ENCODE measurements around the gene ABCD1. TPM values are rescaled to one million over a fixed set of nuclear protein-coding genes. Genes with fewer than 3 reads are reported as not detected.
"Not testable (repeated sequence)": the region's sequence is repeated elsewhere in the genome, so short reads cannot be mapped to it uniquely, and the experiment has no call there.

The ABCD1 gene
- total RNA-seq, 1 experiment from 2014 or later: 1.9 TPM

DNA sequence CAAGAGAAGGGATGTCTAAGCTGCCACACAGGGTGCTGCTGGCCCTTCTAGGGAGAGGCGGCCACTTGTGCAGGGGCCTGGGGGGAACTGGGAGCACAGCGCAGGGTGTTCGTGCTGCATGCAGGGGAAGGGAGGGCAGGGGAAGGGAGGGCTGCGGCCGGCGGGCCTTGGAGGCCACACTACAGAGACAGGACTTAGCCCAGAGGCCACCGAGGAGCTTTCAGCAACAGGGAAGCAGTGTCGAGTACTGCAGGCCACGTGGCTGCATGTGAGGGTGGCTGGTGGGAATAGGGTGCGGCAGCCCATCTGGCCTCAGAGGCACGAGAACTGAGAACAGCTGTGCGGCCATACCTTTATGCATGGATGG lies 20.4 kb downstream of the ABCD1 start:
- not testable (repeated sequence) for H3K27ac ChIP-seq (ENCODE audit: low read length); H3K4me2 ChIP-seq (ENCODE audit: low read depth, low read length, poor library complexity, severe bottlenecking); H3K9ac ChIP-seq (ENCODE audit: low read length); H3K4me3 ChIP-seq (ENCODE audit: low read length); H3K9me2 ChIP-seq (replicated peaks; ENCODE audit: insufficient read depth, low read length); H3K79me2 ChIP-seq (ENCODE audit: low read length); H2AFZ ChIP-seq (ENCODE audit: low read length); H3K36me3 ChIP-seq (ENCODE audit: insufficient read depth, low read length); H4K20me1 ChIP-seq (ENCODE audit: insufficient read depth, low read depth, low read length); H3K27me3 ChIP-seq (ENCODE audit: low read length); H3K9me3 ChIP-seq (ENCODE audit: low read length)
- DNase-seq: peak; percentile 35
- H3K4me1 ChIP-seq (ENCODE audit: low read length): peaks cover 24% of the 10 kb centered on the region

DNA sequence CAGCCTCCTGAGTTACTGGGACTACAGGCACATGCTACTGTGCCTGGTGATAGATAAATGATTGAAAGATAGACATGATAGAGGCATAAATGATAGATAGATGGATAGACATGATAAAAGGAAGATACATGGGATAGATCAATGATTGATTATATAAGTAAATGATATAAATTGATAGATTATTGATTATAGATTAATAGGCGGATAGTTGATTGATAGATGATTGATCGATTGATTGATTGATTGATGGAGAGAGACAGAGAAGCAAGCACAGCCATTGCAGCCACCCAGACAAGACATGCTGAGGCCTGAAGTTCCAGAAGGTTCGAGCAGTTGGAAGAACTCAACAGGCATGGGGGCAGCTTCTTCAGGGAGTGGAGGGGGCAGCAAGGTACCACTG lies 21.7 kb downstream of the ABCD1 start:
- Histone ChIP-seq H3K27me3 (ENCODE audit: low read length) (no peaks in the 10 kb centered on the region), H3K36me3 (ENCODE audit: insufficient read depth, low read length) (no peaks in the 10 kb centered on the region), H3K4me1 (ENCODE audit: low read length) (peaks cover 37% of the 10 kb centered on the region), H3K4me3 (ENCODE audit: low read length) (no peak overlapping the region), H3K9me3 (ENCODE audit: low read length) (no peaks in the 10 kb centered on the region), H3K79me2 (ENCODE audit: low read length) (no peaks in the 10 kb centered on the region), H2AFZ (ENCODE audit: low read length) (no peak overlapping the region), H4K20me1 (ENCODE audit: insufficient read depth, low read depth, low read length) (0 out of 2 replicates have a peak, but pooled peaks cover 5% of the 10 kb centered on the region), H3K27ac (ENCODE audit: low read length) (no peak overlapping the region), H3K4me2 (ENCODE audit: low read depth, low read length, poor library complexity, severe bottlenecking) (no peak overlapping the region), H3K9me2 (replicated peaks; ENCODE audit: insufficient read depth, low read length) (no peaks in the 10 kb centered on the region), H3K9ac (ENCODE audit: low read length) (no peak overlapping the region)
- no peak for DNase-seq

DNA sequence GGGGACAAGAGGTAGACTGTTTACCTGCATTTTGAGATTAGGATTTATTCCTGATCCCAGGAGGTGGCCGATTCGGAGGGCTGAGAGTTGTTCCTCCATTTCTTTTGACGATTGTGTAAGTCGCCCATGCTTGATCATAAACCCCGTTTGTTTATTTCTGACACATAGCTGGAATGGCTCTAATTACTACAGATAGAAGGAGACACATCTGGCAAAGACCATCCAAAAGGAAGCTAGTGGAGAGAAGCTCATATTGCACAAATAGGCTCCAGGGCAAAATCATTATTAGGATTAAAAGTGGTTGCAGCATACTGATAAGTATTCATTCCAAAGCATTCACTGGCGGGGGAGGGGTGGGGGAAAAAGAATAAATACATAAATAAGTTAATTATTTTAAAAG lies 22.3 kb downstream of the ABCD1 start:
- not testable (repeated sequence) for H3K4me3 ChIP-seq (ENCODE audit: low read length); H2AFZ ChIP-seq (ENCODE audit: low read length); H4K20me1 ChIP-seq (ENCODE audit: insufficient read depth, low read depth, low read length); H3K27me3 ChIP-seq (ENCODE audit: low read length); H3K9me3 ChIP-seq (ENCODE audit: low read length); H3K79me2 ChIP-seq (ENCODE audit: low read length); H3K36me3 ChIP-seq (ENCODE audit: insufficient read depth, low read length); H3K27ac ChIP-seq (ENCODE audit: low read length); H3K4me2 ChIP-seq (ENCODE audit: low read depth, low read length, poor library complexity, severe bottlenecking); H3K9ac ChIP-seq (ENCODE audit: low read length); DNase-seq; H3K9me2 ChIP-seq (replicated peaks; ENCODE audit: insufficient read depth, low read length)
- H3K4me1 ChIP-seq (ENCODE audit: low read length): peaks cover 37% of the 10 kb centered on the region

DNA sequence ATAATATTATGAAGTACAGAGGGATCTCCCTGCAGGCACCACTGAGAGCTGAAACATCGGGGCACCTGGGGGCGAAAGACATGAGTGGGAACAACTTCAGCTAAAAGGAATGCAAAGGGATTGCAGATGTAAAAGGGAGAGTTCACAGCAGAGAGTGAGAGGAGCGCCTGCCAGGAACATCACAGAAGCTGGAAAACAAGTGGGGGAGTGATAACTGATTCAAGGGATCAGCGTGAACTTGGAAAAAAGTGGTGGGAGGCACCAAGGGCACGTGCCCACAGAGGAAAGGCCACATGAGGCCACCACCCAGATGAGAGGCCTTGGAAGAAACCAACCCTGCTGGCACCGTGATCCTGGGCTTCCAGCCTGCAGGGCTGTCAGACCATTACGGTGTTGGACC lies 24.4 kb downstream of the ABCD1 start:
- H3K4me2 ChIP-seq (ENCODE audit: low read depth, low read length, poor library complexity, severe bottlenecking); H3K4me3 ChIP-seq (ENCODE audit: low read length); H3K27ac ChIP-seq (ENCODE audit: low read length); H3K27me3 ChIP-seq (ENCODE audit: low read length); H3K9ac ChIP-seq (ENCODE audit: low read length); H4K20me1 ChIP-seq (ENCODE audit: insufficient read depth, low read depth, low read length); DNase-seq; H3K36me3 ChIP-seq (ENCODE audit: insufficient read depth, low read length); H3K9me3 ChIP-seq (ENCODE audit: low read length); H3K9me2 ChIP-seq (replicated peaks; ENCODE audit: insufficient read depth, low read length); H2AFZ ChIP-seq (ENCODE audit: low read length); H3K79me2 ChIP-seq (ENCODE audit: low read length): not testable (repeated sequence)
- peaks cover 21% of the 10 kb centered on the region for H3K4me1 ChIP-seq (ENCODE audit: low read length)

DNA sequence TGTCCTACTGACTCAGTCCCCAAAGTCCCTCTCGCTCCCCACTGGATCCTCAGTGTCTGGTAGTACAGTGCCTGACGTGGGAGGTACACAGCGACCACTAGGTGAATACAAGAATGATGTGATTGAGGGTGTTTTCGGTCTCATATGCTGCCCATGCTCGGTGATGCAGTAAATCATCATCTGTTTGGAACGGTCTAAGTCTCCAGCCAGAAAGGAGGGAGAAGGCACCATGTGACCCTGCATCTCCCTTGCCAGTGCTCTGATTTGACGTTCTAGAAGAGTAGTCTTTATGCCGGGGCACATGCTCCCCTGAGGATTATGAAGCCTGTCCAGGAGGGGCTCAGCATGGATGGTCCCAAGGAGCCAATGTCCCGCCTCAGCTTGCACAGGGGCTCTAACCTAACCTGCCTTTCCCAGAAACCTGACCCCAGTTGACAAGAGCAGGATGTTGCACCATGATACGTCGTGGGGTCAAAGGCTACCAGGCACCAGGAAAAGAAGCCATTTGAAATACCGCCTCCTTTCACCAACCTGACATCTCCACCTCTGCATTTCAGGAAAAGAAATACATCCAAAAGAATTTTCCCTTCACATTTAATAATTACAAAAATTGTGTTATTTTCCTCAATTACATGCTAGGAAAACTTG lies 25.6 kb downstream of the ABCD1 start:
- Histone ChIP-seq H3K9me2 (replicated peaks; ENCODE audit: insufficient read depth, low read length) (no peaks in the 10 kb centered on the region), H2AFZ (ENCODE audit: low read length) (no peak overlapping the region), H3K27ac (ENCODE audit: low read length) (no peak overlapping the region), H3K79me2 (ENCODE audit: low read length) (no peaks in the 10 kb centered on the region), H3K9me3 (ENCODE audit: low read length) (no peaks in the 10 kb centered on the region), H3K9ac (ENCODE audit: low read length) (peak overlapping the region; percentile 35; the same call in 1 of the 2 replicates), H3K27me3 (ENCODE audit: low read length) (no peaks in the 10 kb centered on the region), H3K4me3 (ENCODE audit: low read length) (0 out of 2 replicates have a peak overlapping the region, but pooled peaks have one; percentile 25), H3K36me3 (ENCODE audit: insufficient read depth, low read length) (no peaks in the 10 kb centered on the region), H4K20me1 (ENCODE audit: insufficient read depth, low read depth, low read length) (0 out of 2 replicates have a peak, but pooled peaks cover 5% of the 10 kb centered on the region), H3K4me1 (ENCODE audit: low read length) (peaks cover 18% of the 10 kb centered on the region), H3K4me2 (ENCODE audit: low read depth, low read length, poor library complexity, severe bottlenecking) (peak overlapping the region; percentile 67)
- DNase-seq: peak; percentile 39

DNA sequence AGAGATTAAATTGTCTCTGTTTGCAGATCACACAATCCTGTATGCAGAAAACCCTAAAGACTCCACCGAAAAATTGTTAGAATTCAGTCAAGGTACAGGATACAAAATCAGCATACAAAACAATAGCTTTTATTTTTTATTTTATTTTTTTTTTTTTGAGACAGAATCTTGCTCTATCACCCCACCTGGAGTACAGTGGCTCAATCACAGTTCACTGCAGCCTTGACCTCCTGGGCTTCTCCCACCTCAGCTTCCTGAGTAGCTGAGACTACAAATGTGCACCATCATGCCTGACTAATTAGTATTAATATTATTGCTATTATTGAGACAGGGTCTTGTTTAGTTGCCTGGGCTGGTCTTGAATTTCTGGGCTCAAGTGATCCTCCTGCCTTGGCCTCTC lies 30.5 kb downstream of the ABCD1 start:
- Histone ChIP-seq H3K9ac (ENCODE audit: low read length) (no peak overlapping the region), H3K79me2 (ENCODE audit: low read length) (no peaks in the 10 kb centered on the region), H3K9me2 (replicated peaks; ENCODE audit: insufficient read depth, low read length) (no peaks in the 10 kb centered on the region), H3K4me1 (ENCODE audit: low read length) (peaks cover 16% of the 10 kb centered on the region), H2AFZ (ENCODE audit: low read length) (no peak overlapping the region), H4K20me1 (ENCODE audit: insufficient read depth, low read depth, low read length) (0 out of 2 replicates have a peak, but pooled peaks cover 5% of the 10 kb centered on the region), H3K36me3 (ENCODE audit: insufficient read depth, low read length) (no peaks in the 10 kb centered on the region), H3K27ac (ENCODE audit: low read length) (no peak overlapping the region), H3K27me3 (ENCODE audit: low read length) (no peaks in the 10 kb centered on the region), H3K4me3 (ENCODE audit: low read length) (no peak overlapping the region), H3K9me3 (ENCODE audit: low read length) (no peaks in the 10 kb centered on the region), H3K4me2 (ENCODE audit: low read depth, low read length, poor library complexity, severe bottlenecking) (no peak overlapping the region)
- peak; percentile 51 for DNase-seq

DNA sequence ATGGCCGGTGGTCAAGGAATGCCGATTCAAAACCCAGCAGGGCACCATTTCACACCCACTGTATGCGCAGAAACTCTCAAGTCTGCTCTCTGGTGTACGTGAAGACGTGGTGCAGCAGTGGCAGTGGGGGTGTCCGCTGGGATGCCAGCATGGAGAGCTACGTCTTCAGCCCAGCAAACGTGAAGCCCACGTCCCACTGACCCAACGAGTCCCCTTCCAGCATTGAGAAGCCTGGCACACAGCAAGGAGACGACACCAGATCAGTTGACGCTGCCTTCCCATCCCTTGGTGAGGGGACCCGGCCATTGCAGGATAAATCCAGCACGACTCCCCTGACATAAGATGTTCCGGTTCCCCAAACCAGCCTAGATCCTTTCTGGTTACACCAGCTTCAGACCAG lies 37.2 kb downstream of the ABCD1 start:
- Histone ChIP-seq H3K36me3 (ENCODE audit: insufficient read depth, low read length) (no peaks in the 10 kb centered on the region), H2AFZ (ENCODE audit: low read length) (no peak overlapping the region), H3K27me3 (ENCODE audit: low read length) (no peaks in the 10 kb centered on the region), H3K4me1 (ENCODE audit: low read length) (peaks cover 3% of the 10 kb centered on the region; the same call in 1 of the 2 replicates), H3K27ac (ENCODE audit: low read length) (no peak overlapping the region), H3K9me2 (replicated peaks; ENCODE audit: insufficient read depth, low read length) (no peaks in the 10 kb centered on the region), H3K9me3 (ENCODE audit: low read length) (no peaks in the 10 kb centered on the region), H3K79me2 (ENCODE audit: low read length) (no peaks in the 10 kb centered on the region), H3K4me2 (ENCODE audit: low read depth, low read length, poor library complexity, severe bottlenecking) (no peak overlapping the region), H3K4me3 (ENCODE audit: low read length) (no peak overlapping the region), H4K20me1 (ENCODE audit: insufficient read depth, low read depth, low read length) (0 out of 2 replicates have a peak, but pooled peaks cover under 1% of the 10 kb centered on the region), H3K9ac (ENCODE audit: low read length) (no peak overlapping the region)
- DNase-seq: peak; percentile 49

DNA sequence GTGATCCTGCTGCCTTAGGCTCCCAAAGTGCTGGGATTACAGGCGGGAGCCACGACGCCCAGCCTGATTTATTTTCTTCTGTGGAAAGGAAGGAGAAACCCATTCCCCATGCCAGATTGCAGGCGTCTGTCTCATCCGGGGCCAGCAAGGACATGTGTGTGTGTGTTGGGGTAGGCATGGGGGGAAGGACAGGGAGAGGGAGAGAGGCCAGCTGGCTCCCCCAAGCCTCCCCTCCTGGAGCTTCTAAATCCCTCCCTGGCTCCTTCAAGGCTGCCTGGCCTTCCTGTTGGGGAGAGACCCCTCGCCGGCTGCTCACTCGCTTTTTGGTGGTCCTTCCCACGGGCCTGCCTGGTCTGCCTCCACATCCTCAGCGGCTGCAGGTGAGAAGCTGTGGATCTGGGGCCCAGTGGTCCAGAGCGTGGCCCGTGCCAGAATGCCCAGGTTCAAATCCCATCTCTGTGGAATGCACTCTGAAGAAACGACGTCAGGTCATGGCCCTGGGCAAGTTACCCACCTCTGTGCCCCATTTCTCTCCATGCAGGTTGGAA lies 38.0 kb downstream of the ABCD1 start:
- H4K20me1 ChIP-seq (ENCODE audit: insufficient read depth, low read depth, low read length): 0 out of 2 replicates have a peak, but pooled peaks cover 4% of the 10 kb centered on the region
- H3K9me2 ChIP-seq (replicated peaks; ENCODE audit: insufficient read depth, low read length): no peaks in the 10 kb centered on the region
- H3K27me3 ChIP-seq (ENCODE audit: low read length): no peaks in the 10 kb centered on the region
- peaks cover 3% of the 10 kb centered on the region; the same call in 1 of the 2 replicates for H3K4me1 ChIP-seq (ENCODE audit: low read length)
- no peak overlapping the region for H3K9ac ChIP-seq (ENCODE audit: low read length)
- no peak overlapping the region for H3K4me3 ChIP-seq (ENCODE audit: low read length)
- no peak for DNase-seq
- H3K36me3 ChIP-seq (ENCODE audit: insufficient read depth, low read length): no peaks in the 10 kb centered on the region
- H2AFZ ChIP-seq (ENCODE audit: low read length): no peak overlapping the region
- H3K27ac ChIP-seq (ENCODE audit: low read length): no peak overlapping the region
- H3K9me3 ChIP-seq (ENCODE audit: low read length): no peaks in the 10 kb centered on the region
- no peak overlapping the region for H3K4me2 ChIP-seq (ENCODE audit: low read depth, low read length, poor library complexity, severe bottlenecking)
- H3K79me2 ChIP-seq (ENCODE audit: low read length): no peaks in the 10 kb centered on the region
